Measurements from ENCODE around the gene WDR1. TPM values are rescaled to one million over a fixed set of nuclear protein-coding genes. Genes with fewer than 3 reads are reported as not detected.

Gene WDR1
- total and polyA plus RNA-seq, 10 of the 15 experiments (the other 5 are each of a cell fraction or from before 2014, with no cell fraction given) = 28.5 to 397 (median 290) TPM

GRCh38 chr4:10094841-10095240 lies 21.8 kb downstream of the WDR1 start:
- Histone ChIP-seq H3K9me3 (replicated peaks; ENCODE audit: control insufficient read depth, insufficient read depth, low read length) (no peaks in the 10 kb centered on the region), H3K4me1 (ENCODE audit: control insufficient read depth, insufficient read depth, low read length) (peaks cover 40% of the 10 kb centered on the region), H2AFZ (ENCODE audit: control insufficient read depth, low read depth, low read length) (no peak overlapping the region), H3K4me3 (no peak overlapping the region), H4K20me1 (ENCODE audit: control insufficient read depth, insufficient read depth) (peaks cover 9% of the 10 kb centered on the region), H3K36me3 (ENCODE audit: control insufficient read depth in 2 of 2, insufficient read depth in 2 of 2, low read length in 1 of 2) (peaks cover 59 to 87% of the 10 kb centered on the region in 2 experiments), H3K4me2 (ENCODE audit: control insufficient read depth, insufficient read depth) (no peak overlapping the region), H3K27me3 (replicated peaks in 1 of 2; ENCODE audit: control insufficient read depth in 2 of 2, insufficient read depth in 2 of 2, low read length in 1 of 2) (no peaks in the 10 kb centered on the region), H3K79me2 (ENCODE audit: control insufficient read depth, insufficient read depth, low read length) (peaks cover 45% of the 10 kb centered on the region), H3K9ac (ENCODE audit: control insufficient read depth, insufficient read depth, low read length) (no peak overlapping the region), H3K27ac (ENCODE audit: control insufficient read depth, insufficient read depth) (no peak overlapping the region; the same call in 1 of the 2 replicates)
- no peak for ATAC-seq
- no peak for DNase-seq (ENCODE audit: low read depth, low spot score)
- FAIRE-seq = no peak
- intact Hi-C loops (cut with micrococcal nuclease; ENCODE audit: unreplicated experiment) = no loop called here
- ChIA-PET POLR2A (interaction anchor here (0.8 to 3.8 kb wide), 2 partner anchors 22 to 24 kb away, joined by 4 to 32 read pairs; partner anchors contain the start of gene WDR1), RAD21 (ENCODE audit: unreplicated experiment) (interaction anchor here (0.8 to 2.2 kb wide), 3 partner anchors 20 to 27 kb away, joined by 3 to 12 read pairs (median 3); partner anchors contain the start of gene WDR1), SMC1A (ENCODE audit: uncharacterized antibody, unreplicated experiment) (no interaction called here), CTCF (interaction anchor here (2.0 kb wide), 1 partner anchor 23 kb away, joined by 4 read pairs; no protein-coding TSS in a partner anchor)
- peak; percentile 26; the same call in 1 of the 2 replicates for TF ChIP-seq POLR2A (IDR thresholded peaks at IDR 0.05; ENCODE audit: low read depth, low read length)
- no peak for TF ChIP-seq SREBF2 (IDR thresholded peaks at IDR 0.05; ENCODE audit: low read length)
- no TSS peak for BruUV-seq (replicated peaks)
- in situ Hi-C loops (cut with MboI) = no loop called here
- WGBS (ENCODE audit: insufficient coverage, insufficient replicate concordance, low lambda C conversion rate, missing lambda C conversion rate) = 82% methylated on average over 13 of the region's 13 CpGs

DNA sequence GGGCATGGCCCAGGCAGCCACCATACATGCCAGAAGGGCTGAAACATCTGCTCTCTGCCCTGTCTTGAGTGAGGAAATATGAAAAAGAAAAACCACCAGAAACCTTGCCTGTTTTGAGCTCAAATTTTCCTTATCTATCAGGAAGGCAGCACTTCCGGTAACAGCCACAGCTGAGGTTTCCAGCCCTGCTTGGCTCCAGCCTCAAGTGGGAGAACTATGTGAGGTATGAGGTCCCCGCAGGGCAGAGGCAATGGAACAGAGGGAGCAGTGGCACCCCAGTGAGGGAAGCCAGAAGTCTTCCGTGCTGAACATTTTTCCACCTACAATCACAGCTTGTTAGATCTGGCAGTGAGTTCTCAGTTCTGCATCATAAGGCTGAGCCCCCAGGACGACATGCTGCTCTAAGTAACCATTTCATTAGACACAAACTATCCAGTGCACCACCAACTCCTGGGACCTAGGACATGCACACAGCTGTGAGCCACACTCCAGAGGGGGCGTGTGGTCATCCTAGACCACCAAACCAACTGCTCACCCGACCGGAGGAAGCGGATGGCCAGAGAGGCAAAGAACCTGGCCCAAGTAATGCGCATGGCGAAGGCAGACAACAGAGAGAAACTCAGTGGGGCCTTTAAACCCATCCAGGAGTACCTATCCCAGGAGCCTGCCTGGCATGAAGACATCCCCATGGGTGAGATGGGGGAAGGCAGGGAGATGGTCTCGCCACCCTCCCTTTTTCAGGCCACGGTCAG lies 22.6 kb downstream of the WDR1 start:
- FAIRE-seq = no peak
- ChIA-PET POLR2A (interaction anchor here (0.8 kb wide), 1 partner anchor 23 kb away, joined by 4 read pairs; the partner anchor contains the start of gene WDR1), SMC1A (ENCODE audit: uncharacterized antibody, unreplicated experiment) (no interaction called here), CTCF (interaction anchor here (2.0 kb wide), 1 partner anchor 23 kb away, joined by 4 read pairs; no protein-coding TSS in a partner anchor), RAD21 (ENCODE audit: unreplicated experiment) (interaction anchor here (0.8 kb wide), 1 partner anchor 28 kb away, joined by 3 read pairs; no protein-coding TSS in a partner anchor)
- no peak overlapping the region for H3K4me3 ChIP-seq
- no peaks in the 10 kb centered on the region for H3K9me3 ChIP-seq (replicated peaks; ENCODE audit: control insufficient read depth, insufficient read depth, low read length)
- in situ Hi-C loops (cut with MboI) = no loop called here
- 64% methylated on average over 12 of the region's 12 CpGs for WGBS (ENCODE audit: insufficient coverage, insufficient replicate concordance, low lambda C conversion rate, missing lambda C conversion rate)
- peaks cover 40% of the 10 kb centered on the region for H3K4me1 ChIP-seq (ENCODE audit: control insufficient read depth, insufficient read depth, low read length)
- H3K79me2 ChIP-seq (ENCODE audit: control insufficient read depth, insufficient read depth, low read length) = peaks cover 45% of the 10 kb centered on the region
- BruUV-seq (replicated peaks) = no TSS peak
- peaks cover 55 to 81% of the 10 kb centered on the region in 2 experiments for H3K36me3 ChIP-seq (ENCODE audit: control insufficient read depth in 2 of 2, insufficient read depth in 2 of 2, low read length in 1 of 2)
- H3K9ac ChIP-seq (ENCODE audit: control insufficient read depth, insufficient read depth, low read length) = no peak overlapping the region
- H2AFZ ChIP-seq (ENCODE audit: control insufficient read depth, low read depth, low read length) = no peak overlapping the region
- no peak for DNase-seq (ENCODE audit: low read depth, low spot score)
- H4K20me1 ChIP-seq (ENCODE audit: control insufficient read depth, insufficient read depth) = peaks cover 9% of the 10 kb centered on the region
- TF ChIP-seq RAD21 (IDR thresholded peaks at IDR 0.05; ENCODE audit: insufficient read depth, low read depth, low read length) = no peak
- no peak for ATAC-seq
- H3K27ac ChIP-seq (ENCODE audit: control insufficient read depth, insufficient read depth) = no peak overlapping the region
- intact Hi-C loops (cut with micrococcal nuclease; ENCODE audit: unreplicated experiment) = no loop called here
- no peak overlapping the region for H3K4me2 ChIP-seq (ENCODE audit: control insufficient read depth, insufficient read depth)
- H3K27me3 ChIP-seq (replicated peaks in 1 of 2; ENCODE audit: control insufficient read depth in 2 of 2, insufficient read depth in 2 of 2, low read length in 1 of 2) = no peaks in the 10 kb centered on the region

Data from GM12878 (cell line).